ENCODE data around the gene SMG6. TPM values are rescaled to one million over a fixed set of nuclear protein-coding genes. Genes with fewer than 3 reads are reported as not detected.

SMG6 gene
- total and polyA plus RNA-seq, 2 donors (not counting 3 experiments of a cell fraction or from before 2014, with no cell fraction given) = 40.1 to 42.2 TPM

DNA sequence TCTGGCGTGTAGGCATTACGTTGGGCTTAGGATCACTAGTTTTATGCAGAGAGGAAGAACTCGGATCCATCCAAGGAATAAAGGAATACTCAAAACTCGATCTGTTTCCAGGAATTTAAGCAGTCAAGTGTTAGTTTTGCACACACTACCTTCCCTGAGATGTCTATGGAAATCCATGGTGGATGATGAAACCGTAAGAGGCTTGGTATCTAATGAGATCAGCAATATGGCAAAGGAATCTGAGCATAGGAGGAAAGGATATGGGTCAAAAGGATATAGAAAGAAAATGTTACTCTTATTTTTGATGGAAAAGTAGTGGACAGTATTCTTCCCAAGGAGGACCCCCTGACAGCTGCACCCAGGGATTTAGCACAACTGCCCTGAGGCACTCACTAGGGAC, 59.6 kb downstream of the SMG6 start:
- Histone ChIP-seq H3K27me3 (ENCODE audit: control insufficient read depth in 2 of 2, insufficient read depth in 2 of 2, low read length in 2 of 2) (no peaks in the 10 kb centered on the region), H3K27ac (ENCODE audit: insufficient read depth, low read depth, low read length) (peak overlapping the region; percentile 86), H3K9me1 (replicated peaks; ENCODE audit: control insufficient read depth, extremely low read depth, insufficient read depth, low read length) (no peaks in the 10 kb centered on the region), H4K20me1 (replicated peaks; ENCODE audit: control insufficient read depth, extremely low read depth, insufficient read depth, low read length) (no peaks in the 10 kb centered on the region), H3K9me3 (replicated peaks; ENCODE audit: control insufficient read depth, insufficient read depth, low read length) (no peaks in the 10 kb centered on the region), H3K4me3 (replicated peaks in 1 of 3; ENCODE audit: insufficient read depth in 1 of 3, low read depth in 1 of 3, low read length in 3 of 3) (no peak overlapping the region), H3K79me2 (ENCODE audit: control insufficient read depth, insufficient read depth, low read length) (no peaks in the 10 kb centered on the region), H3K4me1 (ENCODE audit: control insufficient read depth, extremely low read depth, insufficient read depth, low read length) (peaks cover 27% of the 10 kb centered on the region), H3K4me2 (ENCODE audit: insufficient read depth, low read length) (no peak overlapping the region), H3K36me3 (ENCODE audit: control insufficient read depth in 2 of 2, extremely low read depth in 1 of 2, insufficient read depth in 2 of 2, low read length in 2 of 2) (no peaks in the 10 kb centered on the region), H2AFZ (ENCODE audit: low read depth, low read length) (no peak overlapping the region), H3K9ac (replicated peaks; ENCODE audit: extremely low read depth, insufficient read depth, low read length) (peak overlapping the region; percentile 64)
- TF ChIP-seq FOS (IDR thresholded peaks at IDR 0.05; ENCODE audit: borderline replicate concordance, insufficient read depth, low read length) (no peak), JUN (IDR thresholded peaks at IDR 0.05; ENCODE audit: borderline replicate concordance, insufficient read depth, insufficient read length, low read depth) (no peak), MYC (IDR thresholded peaks at IDR 0.05; ENCODE audit: low read depth, low read length) (no peak), EZH2 (IDR thresholded peaks at IDR 0.05; ENCODE audit: borderline replicate concordance, low read depth, low read length, severe bottlenecking) (no peak)
- TF ChIP-seq, protein P1, sequence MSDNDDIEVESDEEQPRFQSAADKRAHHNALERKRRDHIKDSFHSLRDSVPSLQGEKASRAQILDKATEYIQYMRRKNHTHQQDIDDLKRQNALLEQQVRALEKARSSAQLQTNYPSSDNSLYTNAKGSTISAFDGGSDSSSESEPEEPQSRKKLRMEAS (IDR thresholded peaks at IDR 0.05; ENCODE audit: insufficient read depth, insufficient read length) = no peak
- intact Hi-C loops (cut with micrococcal nuclease) = loop anchor here (1.0 kb wide), 7 partner anchors 52 to 336 kb away; no protein-coding TSS in a partner anchor
- CTCF ChIA-PET = interaction anchor here (0.8 to 4.4 kb wide), 32 partner anchors 10 to 361 kb away, joined by 3 to 455 read pairs (median 8); partner anchors contain the start of genes DPH1 and HIC1
- POLR2A ChIA-PET = interaction anchor here (1.5 kb wide), 1 partner anchor 189 kb away, joined by 4 read pairs; the partner anchor contains the start of gene HIC1
- BruUV-seq (replicated peaks) = TSS peak; percentile 47
- no peak for FAIRE-seq
- DNase-seq (ENCODE audit: low read depth, low spot score) = no peak
- dilution Hi-C loops (cut with MboI; ENCODE audit: extremely low pct_ligation_motif_present, low sequenced_read_pairs) = no loop called here

- TF ChIP-seq POLR2A (IDR thresholded peaks at IDR 0.05; ENCODE audit: low read depth, low read length) = no peak
- no peak for TF ChIP-seq JUN (IDR thresholded peaks at IDR 0.05; ENCODE audit: borderline replicate concordance, insufficient read depth, insufficient read length, low read depth)
- TF ChIP-seq, protein P1 (IDR thresholded peaks at IDR 0.05; ENCODE audit: insufficient read depth, insufficient read length) = no peak
- no peak for TF ChIP-seq GATA2 (IDR thresholded peaks at IDR 0.05; ENCODE audit: insufficient read depth, insufficient read length, low read depth, low read length)
- no peak for TF ChIP-seq CTCF (IDR thresholded peaks at IDR 0.05; ENCODE audit: extremely low read depth in 1 of 2, insufficient read depth in 1 of 2, low read depth in 1 of 2, low read length in 2 of 2)
- no peak for TF ChIP-seq POLR2AphosphoS5 (IDR thresholded peaks at IDR 0.05; ENCODE audit: insufficient read depth, low read depth, low read length)
- no peak for TF ChIP-seq FOS (IDR thresholded peaks at IDR 0.05; ENCODE audit: borderline replicate concordance, insufficient read depth, low read length)
- no peak for TF ChIP-seq MYC (IDR thresholded peaks at IDR 0.05; ENCODE audit: low read depth, low read length)
- no peak for TF ChIP-seq EZH2 (IDR thresholded peaks at IDR 0.05; ENCODE audit: borderline replicate concordance, low read depth, low read length, severe bottlenecking)
- FAIRE-seq (no peak), DNase-seq (ENCODE audit: low read depth, low spot score) (no peak)
- Histone ChIP-seq H3K36me3 (ENCODE audit: control insufficient read depth in 2 of 2, extremely low read depth in 1 of 2, insufficient read depth in 2 of 2, low read length in 2 of 2) (no peaks in the 10 kb centered on the region), H3K4me2 (ENCODE audit: insufficient read depth, low read length) (no peak overlapping the region), H3K4me3 (replicated peaks in 1 of 3; ENCODE audit: insufficient read depth in 1 of 3, low read depth in 1 of 3, low read length in 3 of 3) (no peak overlapping the region), H3K9ac (replicated peaks; ENCODE audit: extremely low read depth, insufficient read depth, low read length) (no peak overlapping the region), H3K9me3 (replicated peaks; ENCODE audit: control insufficient read depth, insufficient read depth, low read length) (no peaks in the 10 kb centered on the region), H4K20me1 (replicated peaks; ENCODE audit: control insufficient read depth, extremely low read depth, insufficient read depth, low read length) (no peaks in the 10 kb centered on the region), H3K4me1 (ENCODE audit: control insufficient read depth, extremely low read depth, insufficient read depth, low read length) (peaks cover 43% of the 10 kb centered on the region), H3K9me1 (replicated peaks; ENCODE audit: control insufficient read depth, extremely low read depth, insufficient read depth, low read length) (no peaks in the 10 kb centered on the region), H3K27ac (ENCODE audit: insufficient read depth, low read depth, low read length) (no peak overlapping the region), H2AFZ (ENCODE audit: low read depth, low read length) (no peak overlapping the region), H3K79me2 (ENCODE audit: control insufficient read depth, insufficient read depth, low read length) (no peaks in the 10 kb centered on the region), H3K27me3 (ENCODE audit: control insufficient read depth in 2 of 2, insufficient read depth in 2 of 2, low read length in 2 of 2) (no peaks in the 10 kb centered on the region)
- dilution Hi-C loops (cut with MboI; ENCODE audit: extremely low pct_ligation_motif_present, low sequenced_read_pairs) = no loop called here
- CTCF ChIA-PET = no interaction called here
- intact Hi-C loops (cut with micrococcal nuclease) = no loop called here
- POLR2A ChIA-PET = no interaction called here
- BruUV-seq (replicated peaks) = no TSS peak
These were observed 61.8 kb downstream of the SMG6 start for GRCh38 chr17:2241823-2242222.
